ENCODE measurements around the gene MINDY4B.

DNA sequence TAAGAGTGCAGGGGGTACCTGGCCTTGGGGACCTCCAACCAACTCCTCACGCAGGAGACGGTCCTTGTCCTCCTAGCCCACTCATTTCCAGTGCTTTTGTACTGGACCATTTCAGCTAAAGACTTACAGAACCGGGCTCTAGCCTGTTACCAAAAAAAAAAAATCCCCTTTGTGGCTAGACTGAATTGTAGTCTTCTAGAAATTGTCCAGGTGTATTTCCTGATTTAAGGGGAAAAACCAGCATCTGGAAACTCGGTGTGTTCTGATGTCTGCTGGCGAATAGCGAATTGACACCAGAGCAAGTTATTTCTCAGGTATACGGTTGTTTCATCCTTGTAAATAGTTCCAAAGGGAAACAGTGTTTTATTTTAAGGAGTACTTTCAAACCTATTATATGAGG, 21.1 kb upstream of the MINDY4B start:
- TF ChIP-seq, protein P1, sequence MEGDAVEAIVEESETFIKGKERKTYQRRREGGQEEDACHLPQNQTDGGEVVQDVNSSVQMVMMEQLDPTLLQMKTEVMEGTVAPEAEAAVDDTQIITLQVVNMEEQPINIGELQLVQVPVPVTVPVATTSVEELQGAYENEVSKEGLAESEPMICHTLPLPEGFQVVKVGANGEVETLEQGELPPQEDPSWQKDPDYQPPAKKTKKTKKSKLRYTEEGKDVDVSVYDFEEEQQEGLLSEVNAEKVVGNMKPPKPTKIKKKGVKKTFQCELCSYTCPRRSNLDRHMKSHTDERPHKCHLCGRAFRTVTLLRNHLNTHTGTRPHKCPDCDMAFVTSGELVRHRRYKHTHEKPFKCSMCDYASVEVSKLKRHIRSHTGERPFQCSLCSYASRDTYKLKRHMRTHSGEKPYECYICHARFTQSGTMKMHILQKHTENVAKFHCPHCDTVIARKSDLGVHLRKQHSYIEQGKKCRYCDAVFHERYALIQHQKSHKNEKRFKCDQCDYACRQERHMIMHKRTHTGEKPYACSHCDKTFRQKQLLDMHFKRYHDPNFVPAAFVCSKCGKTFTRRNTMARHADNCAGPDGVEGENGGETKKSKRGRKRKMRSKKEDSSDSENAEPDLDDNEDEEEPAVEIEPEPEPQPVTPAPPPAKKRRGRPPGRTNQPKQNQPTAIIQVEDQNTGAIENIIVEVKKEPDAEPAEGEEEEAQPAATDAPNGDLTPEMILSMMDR (IDR thresholded peaks at IDR 0.05; ENCODE audit: insufficient read depth, low read length) = no peak
- TF ChIP-seq POLR2AphosphoS5 (IDR thresholded peaks at IDR 0.05; ENCODE audit: low read depth) = no peak
- TF ChIP-seq GABPA (IDR thresholded peaks at IDR 0.05; ENCODE audit: low read depth) = no peak
- TF ChIP-seq, protein P2, sequence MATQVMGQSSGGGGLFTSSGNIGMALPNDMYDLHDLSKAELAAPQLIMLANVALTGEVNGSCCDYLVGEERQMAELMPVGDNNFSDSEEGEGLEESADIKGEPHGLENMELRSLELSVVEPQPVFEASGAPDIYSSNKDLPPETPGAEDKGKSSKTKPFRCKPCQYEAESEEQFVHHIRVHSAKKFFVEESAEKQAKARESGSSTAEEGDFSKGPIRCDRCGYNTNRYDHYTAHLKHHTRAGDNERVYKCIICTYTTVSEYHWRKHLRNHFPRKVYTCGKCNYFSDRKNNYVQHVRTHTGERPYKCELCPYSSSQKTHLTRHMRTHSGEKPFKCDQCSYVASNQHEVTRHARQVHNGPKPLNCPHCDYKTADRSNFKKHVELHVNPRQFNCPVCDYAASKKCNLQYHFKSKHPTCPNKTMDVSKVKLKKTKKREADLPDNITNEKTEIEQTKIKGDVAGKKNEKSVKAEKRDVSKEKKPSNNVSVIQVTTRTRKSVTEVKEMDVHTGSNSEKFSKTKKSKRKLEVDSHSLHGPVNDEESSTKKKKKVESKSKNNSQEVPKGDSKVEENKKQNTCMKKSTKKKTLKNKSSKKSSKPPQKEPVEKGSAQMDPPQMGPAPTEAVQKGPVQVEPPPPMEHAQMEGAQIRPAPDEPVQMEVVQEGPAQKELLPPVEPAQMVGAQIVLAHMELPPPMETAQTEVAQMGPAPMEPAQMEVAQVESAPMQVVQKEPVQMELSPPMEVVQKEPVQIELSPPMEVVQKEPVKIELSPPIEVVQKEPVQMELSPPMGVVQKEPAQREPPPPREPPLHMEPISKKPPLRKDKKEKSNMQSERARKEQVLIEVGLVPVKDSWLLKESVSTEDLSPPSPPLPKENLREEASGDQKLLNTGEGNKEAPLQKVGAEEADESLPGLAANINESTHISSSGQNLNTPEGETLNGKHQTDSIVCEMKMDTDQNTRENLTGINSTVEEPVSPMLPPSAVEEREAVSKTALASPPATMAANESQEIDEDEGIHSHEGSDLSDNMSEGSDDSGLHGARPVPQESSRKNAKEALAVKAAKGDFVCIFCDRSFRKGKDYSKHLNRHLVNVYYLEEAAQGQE (IDR thresholded peaks at IDR 0.05; ENCODE audit: insufficient replicate concordance, low read depth) = no peak
- TF ChIP-seq SPI1 (IDR thresholded peaks at IDR 0.05; ENCODE audit: borderline replicate concordance, low read depth) = no peak
